ENCODE results near the gene MGAT4A.
"Not testable (repeated sequence)": the region's sequence is repeated elsewhere in the genome, so short reads cannot be mapped to it uniquely, and the experiment has no call there.

MGAT4A gene

DNA sequence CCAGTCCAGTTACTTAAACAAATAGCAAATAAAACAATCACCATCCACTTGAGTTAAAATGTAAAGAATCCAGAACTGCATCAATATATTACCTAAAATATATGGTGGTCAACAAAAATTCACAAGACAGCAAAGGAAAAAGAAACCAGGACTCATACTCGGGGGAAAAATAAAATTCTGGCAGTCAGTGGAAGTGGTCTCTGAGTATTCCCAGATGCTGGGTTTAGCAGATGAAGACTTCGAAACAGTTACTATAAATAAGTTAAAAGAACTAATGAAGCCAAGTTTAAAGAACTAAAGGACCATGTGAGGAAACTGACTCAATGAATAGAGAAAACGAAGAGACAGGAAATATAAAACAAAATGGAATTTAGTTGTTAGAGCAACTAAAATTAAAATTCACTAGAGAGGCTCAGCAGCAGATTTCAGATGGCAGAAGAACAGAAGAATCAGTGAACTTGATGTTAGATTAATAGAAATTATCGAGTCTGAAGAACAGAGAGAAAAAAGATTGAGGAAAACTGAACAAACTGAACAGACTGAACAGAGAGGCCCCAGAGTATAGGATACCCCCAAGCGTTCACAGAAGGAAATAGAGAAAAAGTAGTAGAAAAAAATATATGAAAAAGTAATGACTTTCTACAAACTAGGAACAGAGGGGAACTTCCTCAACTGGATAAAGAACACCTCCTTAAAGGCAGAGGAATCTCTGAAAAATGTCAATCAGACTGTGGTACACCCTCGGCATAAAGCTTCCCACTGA is 27.9 kb downstream of the MGAT4A start:
- DNase-seq (ENCODE audit: low spot score): no peak

DNA sequence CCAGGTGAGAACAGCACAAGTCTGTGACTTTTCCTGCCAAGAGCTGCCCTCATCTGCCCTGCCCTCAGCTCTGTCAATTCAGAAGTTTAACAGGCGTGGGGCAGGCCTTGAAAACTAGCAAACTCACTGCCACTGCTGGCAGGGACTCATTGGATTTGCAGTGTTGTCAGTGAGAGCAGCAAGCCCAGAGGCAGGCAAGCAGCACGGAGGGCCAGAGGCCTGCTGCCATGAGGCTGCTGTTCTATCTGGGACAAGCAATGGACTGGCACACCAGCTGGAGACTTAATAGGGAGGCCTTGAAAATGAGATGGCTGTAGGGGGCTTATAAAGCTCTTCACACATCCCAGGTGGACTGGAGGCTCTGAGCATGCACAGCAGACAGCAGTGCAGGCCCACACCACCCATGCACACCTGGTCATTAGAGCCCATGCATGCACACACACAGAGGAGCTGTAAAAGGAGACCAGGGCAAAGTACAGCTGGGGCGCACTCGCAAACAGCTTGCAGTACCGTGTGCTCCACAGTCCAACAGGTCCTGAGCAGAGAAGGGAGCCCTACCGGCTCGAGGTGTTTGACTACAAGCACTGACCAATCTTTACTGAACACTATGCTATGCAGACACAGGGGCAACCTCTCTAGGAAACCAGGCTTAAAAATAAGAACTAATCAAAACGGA is 28.7 kb downstream of the MGAT4A start:
- DNase-seq (ENCODE audit: low spot score): no peak

DNA sequence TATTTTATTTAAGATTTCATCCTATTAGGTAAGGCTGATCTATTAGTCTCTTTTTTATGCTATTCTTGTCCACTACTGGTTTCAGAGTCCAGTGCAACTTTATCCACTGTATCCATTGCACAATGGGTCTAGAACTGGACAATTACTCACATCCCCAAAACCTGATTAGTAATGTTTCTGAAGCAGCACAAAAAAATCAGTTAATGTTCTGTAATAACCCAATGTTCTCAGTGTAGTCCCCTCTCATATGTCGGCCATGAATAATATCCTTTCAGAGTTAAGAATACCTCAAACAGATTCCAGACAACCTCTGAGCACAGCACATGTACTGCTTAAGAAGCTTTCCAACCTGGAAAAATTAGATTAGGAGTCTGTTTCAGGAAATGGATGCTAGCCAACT is 29.7 kb downstream of the MGAT4A start:
- no peak for DNase-seq (ENCODE audit: low spot score)

DNA sequence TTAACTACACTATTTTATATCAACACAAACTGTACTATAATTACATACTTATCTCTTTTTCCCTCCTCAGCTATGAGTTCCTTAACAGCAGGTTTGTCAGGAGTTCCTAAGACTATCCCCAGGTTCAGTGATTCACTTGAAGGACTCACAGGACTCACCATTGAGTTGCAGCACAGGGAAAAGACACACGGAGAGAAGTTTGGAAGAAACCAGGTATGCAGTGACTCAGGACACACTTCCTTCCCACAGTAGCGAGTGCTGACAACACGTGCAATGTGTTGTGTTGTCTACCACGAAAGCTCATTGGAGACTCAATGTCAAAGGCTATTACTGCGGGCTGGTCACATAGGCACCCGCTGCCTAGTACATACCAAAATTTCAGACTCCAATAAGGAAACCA is 32.0 kb downstream of the MGAT4A start:
- no peak for DNase-seq (ENCODE audit: low spot score)

DNA sequence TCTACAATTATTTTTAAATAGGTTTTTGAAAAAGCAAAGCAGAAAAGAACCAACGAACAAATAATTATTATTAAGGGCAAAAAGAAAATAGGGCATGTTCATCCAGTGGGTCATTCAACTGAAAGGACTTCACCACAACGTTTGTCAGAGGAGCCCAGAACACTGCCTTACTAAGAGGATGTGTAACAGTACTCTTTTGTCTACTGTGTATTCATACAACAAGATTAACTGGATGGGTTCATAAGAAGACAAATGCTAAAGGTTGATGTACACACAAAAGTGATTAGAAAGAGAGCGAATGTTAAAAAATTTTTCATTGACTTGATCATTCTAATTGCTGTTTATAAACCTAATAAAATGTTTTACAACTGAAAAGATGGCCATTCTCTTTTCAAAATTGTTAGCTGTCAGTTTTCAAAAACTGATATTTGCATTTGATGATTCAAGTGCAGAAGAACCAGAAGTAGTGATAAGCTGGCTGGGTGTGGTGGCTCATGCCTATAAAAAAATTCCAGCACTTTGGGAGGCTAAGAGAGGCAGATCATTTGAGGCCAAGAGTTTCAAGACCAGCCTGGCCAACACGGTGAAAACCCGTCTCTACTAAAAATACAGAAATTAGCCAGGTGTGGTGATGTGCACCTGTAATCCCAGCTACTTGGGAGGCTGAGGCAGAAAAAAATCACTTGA is 33.1 kb downstream of the MGAT4A start:
- DNase-seq (ENCODE audit: low spot score): no peak

DNA sequence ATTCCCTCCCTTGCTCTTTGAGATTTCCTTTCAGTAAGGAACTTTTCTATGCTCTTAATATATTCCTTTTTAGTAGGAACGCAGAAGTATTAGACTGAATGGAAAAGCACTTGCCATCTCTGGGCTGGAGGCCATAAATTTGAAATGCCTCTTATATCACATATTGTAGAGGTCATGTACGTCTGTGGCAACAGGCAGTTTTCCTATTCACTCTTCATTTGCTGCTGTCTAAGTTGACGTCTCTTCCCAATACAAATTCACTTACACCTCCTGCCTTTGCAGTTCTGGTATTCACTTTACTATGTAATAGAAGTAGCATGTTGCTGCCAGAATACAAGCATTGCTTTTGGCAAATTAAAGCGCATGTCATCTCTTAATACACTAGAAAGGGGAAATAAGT is 34.7 kb downstream of the MGAT4A start:
- DNase-seq (ENCODE audit: low spot score): no peak

DNA sequence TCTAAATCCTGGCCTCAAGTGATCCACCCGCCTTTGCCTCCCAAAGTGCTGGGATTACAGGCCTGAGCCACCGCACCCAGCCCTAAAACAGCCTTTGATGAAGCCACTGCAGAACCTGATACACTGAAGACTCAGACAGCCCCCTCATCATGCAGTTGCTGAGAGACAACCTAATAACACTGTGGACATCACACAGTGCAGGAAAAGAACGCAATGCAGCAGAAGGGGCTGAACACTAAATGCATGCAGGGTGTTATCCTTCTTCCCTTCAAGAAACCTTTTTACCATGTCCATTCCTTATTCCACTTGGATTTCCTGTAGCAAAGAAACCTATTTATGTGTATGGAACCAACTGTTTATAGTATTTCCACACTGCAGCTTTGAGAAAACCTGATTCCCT is 35.7 kb downstream of the MGAT4A start:
- DNase-seq (ENCODE audit: low spot score): no peak

DNA sequence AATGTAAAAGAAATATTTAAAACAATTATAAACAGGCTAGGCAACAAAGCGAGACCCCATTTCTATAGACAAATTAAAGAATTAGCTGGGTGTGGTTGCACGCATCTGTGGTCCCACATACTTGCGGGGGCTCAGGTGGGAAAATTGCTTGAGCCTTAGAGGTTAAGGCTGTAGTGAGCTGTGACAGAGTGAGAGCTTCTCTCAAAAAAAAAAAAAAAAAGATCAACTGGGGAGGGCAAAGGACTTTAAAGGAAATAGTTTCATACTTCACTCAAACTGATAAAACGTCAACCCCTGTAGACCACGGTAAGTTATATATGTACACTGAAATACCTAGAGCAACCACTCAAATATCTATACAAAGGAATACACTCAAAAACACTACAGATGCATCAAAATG is 37.5 kb downstream of the MGAT4A start:
- DNase-seq (ENCODE audit: low spot score): no peak

DNA sequence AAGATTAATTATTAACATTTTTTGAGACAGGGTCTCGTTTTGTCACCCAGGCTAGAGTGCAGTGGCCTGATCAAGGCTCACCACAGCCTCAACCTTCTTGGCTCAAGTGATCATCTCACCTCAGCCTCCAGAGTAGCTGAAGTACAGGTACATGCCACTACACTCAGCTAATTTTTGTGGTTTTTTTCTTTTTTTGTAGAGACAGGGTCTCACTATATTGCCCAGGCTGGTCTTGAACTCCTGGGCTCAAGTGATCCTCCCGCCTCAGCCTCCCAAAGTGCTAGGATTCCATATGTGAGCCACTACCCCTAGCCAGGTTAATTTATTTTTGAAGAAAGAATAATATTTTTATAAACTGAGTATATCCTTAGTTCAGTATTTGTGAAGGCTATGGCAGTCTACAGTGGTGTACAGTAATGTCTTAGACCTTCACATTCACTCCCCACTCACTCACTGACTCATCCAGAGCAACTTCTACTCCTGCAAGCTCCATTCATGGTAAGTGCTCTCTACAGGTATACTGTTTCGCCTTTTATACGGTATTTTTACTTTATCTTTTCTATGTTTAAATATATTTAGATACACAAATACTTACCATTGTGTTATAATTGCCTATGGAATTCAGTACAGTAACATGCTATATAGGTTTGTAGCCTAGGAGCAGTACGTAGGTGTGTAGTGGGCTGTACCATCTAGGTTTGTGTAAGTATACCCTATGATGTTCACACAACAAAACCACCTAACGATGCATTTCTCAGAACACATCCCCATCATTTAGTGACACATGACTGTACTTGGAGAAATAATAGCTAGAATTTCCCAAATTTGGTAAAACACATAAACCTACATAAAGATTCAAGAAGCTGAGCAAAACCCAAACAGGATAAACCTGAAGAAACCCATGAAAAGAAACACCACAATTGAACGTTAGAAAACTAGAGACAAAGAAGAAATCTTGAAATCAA is 38.6 kb downstream of the MGAT4A start:
- DNase-seq (ENCODE audit: low spot score): no peak

DNA sequence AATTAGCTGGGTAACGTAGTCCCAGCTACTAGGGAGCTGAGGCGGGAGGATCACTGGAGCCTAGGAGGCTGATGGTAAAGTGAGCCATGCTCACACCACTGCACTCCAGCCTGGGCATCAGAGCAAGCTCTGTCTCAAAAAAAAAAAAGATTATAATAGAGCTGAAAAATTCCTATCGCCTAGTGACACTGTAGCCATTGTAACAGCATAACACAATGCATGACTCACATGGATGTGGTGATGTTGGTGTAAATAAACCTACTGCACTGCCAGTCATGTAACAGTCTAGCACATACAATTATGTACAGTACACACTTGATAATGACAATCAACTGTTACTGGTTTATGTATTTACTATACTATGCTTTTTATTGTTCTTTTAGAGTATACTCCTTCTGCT is 39.6 kb downstream of the MGAT4A start:
- no peak for DNase-seq (ENCODE audit: low spot score)

DNA sequence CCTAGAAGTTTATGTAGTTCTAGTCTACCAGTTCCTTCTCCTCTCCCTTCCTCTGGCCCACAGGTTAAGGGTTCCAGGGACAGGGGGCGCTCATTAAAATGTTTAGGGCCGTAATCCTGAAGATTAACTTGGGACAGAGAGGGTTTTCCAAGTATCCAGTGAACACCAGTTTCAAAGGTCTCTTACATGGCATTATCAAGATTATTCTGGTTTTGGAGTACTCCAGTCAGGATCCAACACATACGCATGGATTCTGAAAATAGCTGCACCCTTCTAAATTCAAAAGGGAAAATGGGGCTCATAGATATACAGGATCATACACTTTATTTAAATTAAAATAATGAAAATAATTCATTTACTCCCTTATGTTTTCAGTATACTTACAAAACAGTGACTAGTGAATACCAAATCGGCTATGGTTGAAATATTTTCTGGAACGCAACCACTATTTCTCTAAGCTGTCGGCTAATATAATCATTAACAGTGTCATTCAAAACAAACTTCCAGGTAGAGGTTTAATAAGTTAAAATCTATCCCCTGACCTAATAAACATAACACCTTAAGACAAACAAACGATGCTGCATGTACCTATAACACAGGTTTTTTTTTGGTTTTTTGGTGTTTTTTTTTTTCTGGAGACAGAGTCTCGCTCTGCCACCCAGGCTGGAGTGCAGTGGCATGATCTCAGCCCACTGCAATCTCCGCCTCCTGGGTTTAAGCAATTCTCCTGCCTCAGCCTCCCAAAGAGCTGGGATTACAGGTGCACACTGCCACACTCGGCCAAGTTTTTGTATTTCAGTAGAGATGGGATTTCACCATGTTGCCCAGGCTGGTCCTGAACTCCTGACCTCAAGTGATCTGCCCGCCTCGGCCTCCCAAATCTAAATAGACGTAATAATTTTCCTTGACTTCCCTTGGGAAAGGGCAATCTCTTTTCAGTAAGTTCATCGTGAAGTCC is 44.7 kb downstream of the MGAT4A start:
- DNase-seq (ENCODE audit: low spot score): no peak

DNA sequence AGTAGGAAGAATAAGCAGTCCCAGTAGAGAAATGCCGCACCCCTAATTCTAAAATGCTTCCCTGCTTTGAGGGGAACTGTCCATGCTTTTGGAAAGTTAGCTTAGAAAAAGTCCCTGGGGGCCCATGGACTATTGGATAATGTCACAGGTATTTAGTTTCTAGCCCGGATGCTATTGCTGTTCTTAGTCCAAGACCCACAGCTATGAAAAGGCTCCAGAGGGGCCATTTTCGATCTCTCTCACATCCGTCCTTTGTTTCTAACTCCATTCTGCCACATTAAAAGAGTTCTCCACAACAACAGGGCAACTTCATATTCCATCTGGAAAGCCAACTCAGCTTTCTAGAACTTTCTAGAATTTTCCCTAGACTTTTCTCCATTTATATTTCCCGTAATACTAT is 47.2 kb downstream of the MGAT4A start:
- DNase-seq (ENCODE audit: low spot score): no peak

DNA sequence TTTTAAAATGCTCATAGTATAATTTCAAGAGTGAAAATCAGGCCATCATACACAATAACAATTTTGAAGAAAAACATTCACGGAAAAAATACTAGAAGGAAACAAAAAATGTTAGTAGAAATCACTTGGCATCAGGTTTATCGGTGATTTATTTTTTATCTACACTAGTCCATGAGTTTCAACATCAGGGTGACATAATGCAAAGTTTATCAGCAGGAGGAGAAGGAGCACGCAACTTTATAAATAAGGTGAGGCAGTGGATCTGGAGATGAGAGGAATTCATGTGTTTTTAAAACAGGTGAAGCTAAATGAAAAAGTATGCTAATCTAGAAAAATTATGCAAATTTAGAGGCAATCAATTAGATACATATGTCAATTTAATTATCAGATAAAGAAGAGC is 54.2 kb downstream of the MGAT4A start:
- DNase-seq (ENCODE audit: low spot score): no peak

DNA sequence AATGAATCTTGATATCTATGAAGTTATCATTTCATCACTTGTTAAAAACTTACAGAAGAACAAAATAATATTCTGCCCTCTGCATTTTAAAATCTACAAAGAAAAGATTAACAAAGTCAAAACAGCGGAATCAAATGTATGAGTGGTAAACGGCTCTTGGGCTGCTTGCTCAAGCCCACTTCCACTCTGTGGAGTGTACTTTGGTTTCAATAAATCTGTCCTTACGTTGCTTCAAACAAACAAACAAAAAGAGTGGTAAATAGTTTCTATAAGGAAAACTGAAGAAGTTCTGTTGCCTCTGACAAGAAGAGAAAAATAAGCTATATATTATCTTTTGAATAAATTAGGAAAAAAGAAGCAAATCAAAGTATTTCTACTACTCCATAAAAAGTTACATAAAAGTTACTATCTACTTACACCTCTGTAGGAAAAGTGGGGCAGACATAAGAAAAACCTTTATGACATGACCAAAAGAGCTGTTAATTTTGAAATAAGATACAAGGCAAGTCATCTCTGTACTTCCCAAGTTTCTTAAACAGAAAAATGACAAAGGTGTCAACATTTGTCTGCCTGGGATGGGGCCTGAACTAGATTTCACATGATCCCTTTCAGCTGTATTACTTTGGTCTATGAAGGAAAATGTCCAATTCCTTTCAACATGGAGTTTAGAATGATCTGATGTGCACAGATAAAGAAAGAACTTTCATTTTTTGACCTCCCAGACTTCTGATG is 56.5 kb downstream of the MGAT4A start:
- DNase-seq (ENCODE audit: low spot score): no peak

DNA sequence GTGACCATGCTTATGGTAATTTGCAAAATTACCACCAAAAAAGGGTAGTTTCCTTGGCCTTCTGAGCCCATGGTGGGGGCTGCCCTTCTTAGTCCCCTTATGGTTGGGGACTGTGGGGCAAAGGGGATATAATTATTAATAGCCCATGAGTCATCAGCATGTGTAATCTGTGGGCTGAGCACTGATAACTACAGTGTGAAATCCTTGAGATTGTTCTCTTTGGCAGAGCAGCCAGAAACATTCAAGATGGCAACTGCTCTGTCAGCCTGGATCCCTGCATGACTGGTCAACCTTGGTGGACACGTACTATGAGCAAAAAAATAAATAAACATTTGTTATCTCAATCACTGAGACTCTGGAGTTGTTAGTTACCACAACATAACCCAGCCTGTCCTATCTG is 61.3 kb downstream of the MGAT4A start:
- DNase-seq (ENCODE audit: low spot score): no peak

DNA sequence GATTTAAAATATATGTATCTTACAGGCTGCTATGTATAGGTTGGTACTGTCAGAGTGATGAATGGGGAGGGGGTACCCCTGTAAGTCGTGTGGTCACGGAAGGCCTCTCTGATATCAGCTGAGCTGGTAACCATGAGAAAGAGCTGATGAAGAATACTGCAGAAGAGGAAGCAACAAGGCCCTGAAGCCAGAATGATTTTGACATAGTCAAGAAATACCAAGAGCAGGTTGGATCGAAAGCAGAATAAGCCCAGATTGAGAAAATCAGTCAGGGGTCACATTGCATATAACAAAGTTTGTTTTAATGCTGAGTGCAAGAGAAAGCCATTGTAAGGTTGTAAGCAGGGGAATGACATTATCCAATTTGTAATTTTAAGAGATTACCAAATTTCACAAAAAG is 65.3 kb downstream of the MGAT4A start:
- DNase-seq (ENCODE audit: low spot score): no peak

DNA sequence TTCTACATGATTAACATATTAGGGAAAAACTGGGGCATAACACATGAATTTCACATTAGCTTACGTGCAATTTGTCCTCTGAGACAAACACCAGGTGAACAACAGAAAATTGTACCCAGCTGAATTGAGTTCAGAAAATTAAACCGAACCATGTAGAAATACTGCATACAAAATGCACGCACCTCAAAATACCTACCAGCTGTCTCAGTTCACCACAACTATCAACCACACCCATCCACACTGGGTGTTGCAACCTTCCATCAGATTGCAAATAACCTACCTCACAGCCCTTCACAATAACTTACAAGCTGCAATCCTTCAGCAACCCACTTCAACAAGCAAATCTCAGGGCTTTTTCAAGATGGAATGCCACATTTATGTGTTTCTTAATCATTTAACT is 66.6 kb downstream of the MGAT4A start:
- DNase-seq (ENCODE audit: low spot score): no peak

DNA sequence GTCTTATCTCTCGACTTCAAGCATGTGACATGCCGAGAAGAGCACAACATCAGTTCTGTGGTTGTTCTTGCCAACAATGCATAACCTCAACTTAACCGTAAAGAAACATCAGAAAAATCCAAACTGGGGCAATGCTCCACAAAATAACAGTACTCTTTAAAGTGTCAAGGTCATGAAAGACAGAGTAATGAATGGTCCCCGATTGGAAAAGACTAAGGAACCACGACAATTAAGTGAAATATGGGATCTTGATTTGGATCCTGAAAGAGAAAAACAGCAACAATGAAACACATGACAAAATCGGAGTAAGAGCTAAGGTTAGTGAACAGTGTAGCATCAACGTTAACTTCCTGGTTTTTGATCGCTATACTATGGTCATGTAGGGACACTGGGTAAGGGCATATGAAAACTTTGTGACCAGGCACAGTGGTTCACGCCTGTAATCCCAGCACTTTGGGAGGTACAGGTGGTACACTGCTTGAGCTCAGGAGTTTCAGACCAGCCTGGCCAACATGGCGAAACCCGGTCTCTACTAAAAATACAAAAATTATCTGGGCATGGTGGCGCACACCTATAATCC is 67.3 kb downstream of the MGAT4A start:
- DNase-seq (ENCODE audit: low spot score): no peak

DNA sequence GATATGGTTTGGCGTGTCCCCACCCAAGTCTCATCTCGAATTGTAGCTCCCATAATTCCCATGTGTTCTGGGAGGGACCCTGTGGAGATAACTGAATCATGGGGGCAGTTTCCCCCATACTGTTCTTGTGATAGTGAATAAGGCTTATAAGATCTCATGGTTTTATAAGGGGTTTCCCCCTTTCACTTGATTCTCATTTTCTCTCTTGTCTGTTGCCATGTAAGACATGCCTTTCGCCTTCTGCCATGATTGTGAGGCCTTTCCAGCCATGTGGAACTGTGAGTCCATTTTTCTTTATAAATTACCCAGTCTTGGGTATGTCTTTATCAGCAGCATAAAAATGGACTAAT is 71.5 kb downstream of the MGAT4A start:
- not testable (repeated sequence) for DNase-seq (ENCODE audit: low spot score)
